ENCODE measurements around the gene TPRN. TPM values are rescaled to one million over a fixed set of nuclear protein-coding genes. Genes with fewer than 3 reads are reported as not detected.

TPRN gene
- polyA plus RNA-seq, 1 experiment, result 2.8 TPM

DNA sequence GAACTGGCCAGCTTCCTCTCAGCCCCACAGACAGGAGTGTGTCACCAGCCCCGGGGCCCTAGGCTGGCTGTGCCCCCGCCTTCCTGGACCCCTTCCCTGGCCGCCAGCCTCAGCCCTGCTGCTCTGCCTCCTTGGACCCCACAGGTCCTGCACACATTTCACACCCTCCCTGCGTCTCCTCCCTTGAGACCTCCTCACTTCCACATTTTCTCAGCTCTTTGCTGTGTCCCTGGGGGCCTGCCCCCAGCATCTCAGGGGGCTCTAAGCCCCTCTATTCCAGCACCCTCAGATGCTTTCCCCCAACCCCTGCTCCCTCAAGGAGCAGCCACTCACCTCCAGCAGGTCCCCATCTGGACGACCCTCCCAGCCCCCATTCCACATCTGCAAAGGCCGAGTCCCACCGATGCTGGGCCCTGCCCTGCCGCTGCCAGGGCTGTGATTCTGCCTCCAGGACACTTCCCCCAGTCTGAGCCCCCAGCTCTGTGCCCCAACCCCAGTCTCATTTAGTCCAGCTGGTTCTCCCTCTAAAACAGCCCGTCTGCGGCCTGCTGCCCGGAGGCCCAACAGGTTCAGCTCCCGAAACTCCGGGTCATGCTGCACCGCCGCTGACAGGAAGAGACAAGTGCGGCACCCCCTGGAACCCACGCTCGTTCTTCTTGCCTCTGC is 34.4 kb upstream of the TPRN start:
- no peak overlapping the region for H3K4me3 ChIP-seq (ENCODE audit: low read depth, low read length)
- no peaks in the 10 kb centered on the region for H3K27me3 ChIP-seq (ENCODE audit: control insufficient read depth, insufficient read depth, low read length)
- CTCF ChIA-PET, result interaction anchor here (0.6 kb wide), 1 partner anchor 189 kb away, joined by 3 read pairs; the partner anchor contains the start of gene NPDC1
- no peak for DNase-seq (ENCODE audit: low read depth, low spot score)
- POLR2A ChIA-PET, result no interaction called here
- TF ChIP-seq, protein P1, sequence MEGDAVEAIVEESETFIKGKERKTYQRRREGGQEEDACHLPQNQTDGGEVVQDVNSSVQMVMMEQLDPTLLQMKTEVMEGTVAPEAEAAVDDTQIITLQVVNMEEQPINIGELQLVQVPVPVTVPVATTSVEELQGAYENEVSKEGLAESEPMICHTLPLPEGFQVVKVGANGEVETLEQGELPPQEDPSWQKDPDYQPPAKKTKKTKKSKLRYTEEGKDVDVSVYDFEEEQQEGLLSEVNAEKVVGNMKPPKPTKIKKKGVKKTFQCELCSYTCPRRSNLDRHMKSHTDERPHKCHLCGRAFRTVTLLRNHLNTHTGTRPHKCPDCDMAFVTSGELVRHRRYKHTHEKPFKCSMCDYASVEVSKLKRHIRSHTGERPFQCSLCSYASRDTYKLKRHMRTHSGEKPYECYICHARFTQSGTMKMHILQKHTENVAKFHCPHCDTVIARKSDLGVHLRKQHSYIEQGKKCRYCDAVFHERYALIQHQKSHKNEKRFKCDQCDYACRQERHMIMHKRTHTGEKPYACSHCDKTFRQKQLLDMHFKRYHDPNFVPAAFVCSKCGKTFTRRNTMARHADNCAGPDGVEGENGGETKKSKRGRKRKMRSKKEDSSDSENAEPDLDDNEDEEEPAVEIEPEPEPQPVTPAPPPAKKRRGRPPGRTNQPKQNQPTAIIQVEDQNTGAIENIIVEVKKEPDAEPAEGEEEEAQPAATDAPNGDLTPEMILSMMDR (IDR thresholded peaks at IDR 0.05; ENCODE audit: low read depth, low read length), result no peak
- H3K9me3 ChIP-seq (ENCODE audit: control insufficient read depth, insufficient read depth, low read length), result no peaks in the 10 kb centered on the region; the same call in 1 of the 2 replicates
- H3K27ac ChIP-seq (ENCODE audit: low read depth, low read length), result no peak overlapping the region

DNA sequence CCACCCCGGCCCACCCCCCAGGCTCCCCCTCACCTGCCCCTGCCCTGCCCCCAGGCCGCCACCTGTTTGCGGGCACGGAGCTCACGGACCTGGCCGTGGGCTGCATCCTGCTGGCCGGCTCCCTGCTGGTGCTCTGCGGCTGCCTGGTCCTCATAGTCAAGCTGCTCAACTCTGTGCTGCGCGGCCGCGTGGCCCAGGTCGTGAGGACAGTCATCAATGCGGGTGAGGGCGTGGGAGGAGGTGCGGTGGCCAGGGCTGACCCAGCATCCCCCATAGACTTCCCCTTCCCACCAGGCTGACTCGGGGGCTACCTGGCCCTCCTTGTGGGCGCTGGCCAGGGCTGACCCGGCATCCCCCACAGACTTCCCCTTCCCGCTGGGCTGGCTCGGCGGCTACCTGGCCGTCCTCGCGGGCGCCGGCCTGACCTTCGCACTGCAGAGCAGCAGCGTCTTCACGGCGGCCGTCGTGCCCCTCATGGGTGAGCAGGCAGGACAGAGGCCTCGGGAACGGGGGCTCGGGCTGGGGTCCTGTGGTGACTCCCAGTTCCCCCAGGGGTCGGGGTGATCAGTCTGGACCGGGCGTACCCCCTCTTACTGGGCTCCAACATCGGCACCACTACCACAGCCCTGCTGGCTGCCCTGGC is 33.6 kb upstream of the TPRN start:
- no peak for DNase-seq (ENCODE audit: low read depth, low spot score)
- no peaks in the 10 kb centered on the region; the same call in 1 of the 2 replicates for H3K9me3 ChIP-seq (ENCODE audit: control insufficient read depth, insufficient read depth, low read length)
- no peaks in the 10 kb centered on the region for H3K27me3 ChIP-seq (ENCODE audit: control insufficient read depth, insufficient read depth, low read length)
- H3K27ac ChIP-seq (ENCODE audit: low read depth, low read length), result no peak overlapping the region
- ChIA-PET CTCF (interaction anchor here (0.6 kb wide), 1 partner anchor 188 kb away, joined by 3 read pairs; the partner anchor contains the start of gene NPDC1), POLR2A (interaction anchor here (0.5 kb wide), 1 partner anchor 111 kb away, joined by 11 read pairs; no protein-coding TSS in a partner anchor)
- TF ChIP-seq, protein P1 (IDR thresholded peaks at IDR 0.05; ENCODE audit: low read depth, low read length), result no peak
- no peak overlapping the region for H3K4me3 ChIP-seq (ENCODE audit: low read depth, low read length)

DNA sequence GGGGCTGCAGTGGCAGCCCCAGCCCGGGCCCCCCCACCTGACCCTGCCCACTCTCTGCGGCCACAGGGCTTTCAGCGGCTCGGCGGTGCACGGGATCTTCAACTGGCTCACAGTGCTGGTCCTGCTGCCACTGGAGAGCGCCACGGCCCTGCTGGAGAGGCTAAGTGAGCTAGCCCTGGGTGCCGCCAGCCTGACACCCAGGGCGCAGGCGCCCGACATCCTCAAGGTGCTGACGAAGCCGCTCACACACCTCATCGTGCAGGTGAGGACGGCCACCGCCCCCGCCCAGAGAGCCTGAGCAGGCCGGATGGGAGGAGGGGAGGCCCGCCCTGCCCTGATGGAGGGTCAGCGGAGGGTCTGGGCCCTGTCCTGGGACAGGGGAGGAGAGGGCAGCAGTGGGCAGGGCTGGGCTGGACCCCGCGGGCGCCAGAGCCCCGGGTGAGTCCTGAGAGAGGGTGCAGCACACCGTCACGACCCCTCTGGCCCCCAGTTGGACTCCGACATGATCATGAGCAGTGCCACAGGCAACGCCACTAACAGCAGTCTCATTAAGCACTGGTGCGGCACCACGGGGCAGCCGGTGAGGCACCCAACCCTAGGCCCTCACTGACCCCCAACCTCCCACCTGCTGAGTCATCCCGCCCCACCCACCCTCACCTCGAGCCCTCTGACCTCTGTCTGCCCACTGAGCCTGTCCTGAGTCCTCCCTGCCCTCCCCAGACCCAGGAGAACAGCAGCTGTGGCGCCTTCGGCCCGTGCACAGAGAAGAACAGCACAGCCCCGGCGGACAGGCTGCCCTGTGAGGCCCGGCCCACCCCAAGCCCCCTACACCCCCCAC is 32.8 kb upstream of the TPRN start:
- CTCF ChIA-PET, result no interaction called here
- TF ChIP-seq, protein P1 (IDR thresholded peaks at IDR 0.05; ENCODE audit: low read depth, low read length), result no peak
- Histone ChIP-seq H3K4me3 (ENCODE audit: low read depth, low read length) (no peak overlapping the region), H3K9me3 (ENCODE audit: control insufficient read depth, insufficient read depth, low read length) (no peaks in the 10 kb centered on the region; the same call in 1 of the 2 replicates), H3K27me3 (ENCODE audit: control insufficient read depth, insufficient read depth, low read length) (no peaks in the 10 kb centered on the region), H3K27ac (ENCODE audit: low read depth, low read length) (no peak overlapping the region)
- POLR2A ChIA-PET, result interaction anchor here (0.5 kb wide), 1 partner anchor 110 kb away, joined by 11 read pairs; no protein-coding TSS in a partner anchor
- no peak for DNase-seq (ENCODE audit: low read depth, low spot score)

DNA sequence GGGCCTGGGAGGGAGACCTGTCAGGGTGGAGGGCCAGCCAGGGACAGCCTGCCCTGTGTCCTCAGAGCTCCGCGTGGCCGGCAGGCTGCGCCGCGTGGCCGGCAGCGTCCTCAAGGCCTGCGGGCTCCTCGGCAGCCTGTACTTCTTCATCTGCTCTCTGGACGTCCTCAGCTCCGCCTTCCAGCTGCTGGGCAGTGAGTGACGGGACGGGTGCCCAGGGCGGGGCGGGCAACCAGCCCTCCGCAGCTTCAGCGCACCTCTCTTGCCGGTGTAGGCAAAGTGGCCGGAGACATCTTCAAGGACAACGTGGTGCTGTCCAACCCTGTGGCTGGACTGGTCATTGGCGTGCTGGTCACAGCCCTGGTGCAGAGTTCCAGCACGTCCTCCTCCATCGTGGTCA is 32.0 kb upstream of the TPRN start:
- POLR2A ChIA-PET, result no interaction called here
- no peaks in the 10 kb centered on the region; the same call in 1 of the 2 replicates for H3K9me3 ChIP-seq (ENCODE audit: control insufficient read depth, insufficient read depth, low read length)
- CTCF ChIA-PET, result no interaction called here
- H3K4me3 ChIP-seq (ENCODE audit: low read depth, low read length), result no peak overlapping the region
- no peak for DNase-seq (ENCODE audit: low read depth, low spot score)
- TF ChIP-seq, protein P1 (IDR thresholded peaks at IDR 0.05; ENCODE audit: low read depth, low read length), result no peak
- H3K27me3 ChIP-seq (ENCODE audit: control insufficient read depth, insufficient read depth, low read length), result no peaks in the 10 kb centered on the region
- H3K27ac ChIP-seq (ENCODE audit: low read depth, low read length), result no peak overlapping the region

All from AG04450 (cell line).